Stimulated activated CD8-positive, alpha-beta memory T cell treated with anti-CD3 and anti-CD28 coated beads, Interleukin-2, amount 100 ng/mL, for 48 hours (primary cell): ENCODE measurements around the gene HEMGN.

Source experiments
- DNase-seq, 2 donors: peaks; one replicate each; pipeline ENCODE4 v3.0.0-alpha.2; 2020; ENCODE audit warnings: low read depth in 2 of 2

Gene HEMGN

DNA sequence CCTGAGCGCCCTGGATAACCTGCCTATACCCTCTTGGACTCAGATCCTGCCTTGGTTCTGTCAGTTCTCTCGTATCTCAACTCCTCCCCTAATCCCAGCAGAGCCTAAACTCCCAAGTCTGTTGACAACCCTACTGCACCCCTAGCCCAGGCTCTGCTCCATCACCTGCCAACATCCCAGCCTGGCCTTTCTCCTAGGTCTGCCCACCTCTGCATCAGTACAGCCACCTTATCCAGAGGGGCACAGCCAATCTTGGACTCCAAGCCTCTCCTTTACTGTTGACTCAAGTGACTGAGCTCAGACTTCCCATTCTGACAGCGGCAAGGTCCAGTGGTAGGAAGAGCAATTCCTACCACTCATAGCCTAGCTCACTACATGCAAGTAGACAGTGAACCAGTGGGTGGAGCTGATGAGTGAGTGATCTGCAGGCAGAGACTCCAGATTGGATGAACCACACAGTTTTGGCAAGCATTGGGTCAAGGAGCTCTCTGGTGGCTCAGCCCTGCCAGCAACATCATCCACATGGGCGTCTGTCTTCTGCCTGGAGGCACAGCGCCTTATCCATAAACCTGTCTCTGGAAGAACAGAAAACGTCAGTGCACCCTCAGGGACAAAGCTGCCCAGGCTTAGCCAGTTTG lies 42.2 kb downstream of the HEMGN start:
- DNase-seq: no peak

DNA sequence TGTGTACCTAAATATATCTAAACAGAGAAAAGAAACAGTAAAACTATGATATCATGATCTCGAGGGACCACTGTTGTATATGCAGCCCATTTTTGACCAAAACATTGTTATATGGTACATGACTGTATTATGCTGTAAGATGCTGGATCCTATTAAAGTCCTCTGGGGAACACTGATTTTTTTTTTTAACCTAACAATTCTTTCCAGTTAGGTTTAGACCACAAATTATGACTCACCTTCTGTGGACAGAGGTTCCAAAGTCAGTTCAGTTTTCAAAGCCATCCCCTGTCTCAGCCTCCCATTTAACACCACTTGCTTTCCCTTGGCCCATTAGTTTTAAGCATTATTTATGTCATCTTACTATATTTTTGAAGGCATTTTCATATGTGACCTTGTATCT lies 42.8 kb downstream of the HEMGN start:
- no peak for DNase-seq

DNA sequence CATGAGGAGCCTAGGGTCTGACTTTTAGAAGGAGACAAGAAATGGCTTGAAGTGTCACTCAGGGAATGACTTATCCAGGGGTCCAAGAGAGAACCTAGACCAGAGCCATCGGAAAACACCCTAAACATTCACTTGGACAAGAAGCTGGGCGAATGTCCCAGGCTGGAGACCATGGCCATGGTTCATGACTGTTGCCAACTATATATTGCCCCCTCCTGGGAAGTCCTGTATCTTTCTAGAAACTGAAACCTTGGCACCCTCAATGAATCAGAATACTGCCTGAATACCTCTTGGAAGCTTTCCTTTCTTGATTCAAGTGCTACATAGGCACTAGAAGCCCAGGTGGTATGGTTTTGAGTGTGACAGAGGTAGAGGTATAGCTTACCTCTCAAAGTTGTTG lies 45.6 kb downstream of the HEMGN start:
- DNase-seq: no peak

DNA sequence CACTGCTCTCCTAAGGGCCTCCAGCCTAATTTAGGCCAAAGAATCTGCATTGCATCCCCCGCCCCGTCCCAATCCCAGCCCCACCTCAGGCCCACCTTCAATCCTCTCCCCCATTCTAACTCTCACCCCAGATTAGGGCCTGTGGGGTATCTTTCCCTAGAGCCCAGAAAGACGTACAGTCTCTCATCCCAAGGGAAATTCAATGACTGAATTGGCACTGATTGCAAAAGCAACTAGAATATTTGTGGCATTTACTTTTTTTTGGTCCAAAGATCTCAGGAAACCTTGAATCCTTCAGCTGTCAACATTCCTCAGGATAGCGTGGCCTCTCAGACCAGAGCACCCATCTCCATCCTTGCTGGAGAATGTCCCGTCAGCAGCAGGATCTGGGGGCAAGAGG lies 46.2 kb downstream of the HEMGN start:
- no peak for DNase-seq

DNA sequence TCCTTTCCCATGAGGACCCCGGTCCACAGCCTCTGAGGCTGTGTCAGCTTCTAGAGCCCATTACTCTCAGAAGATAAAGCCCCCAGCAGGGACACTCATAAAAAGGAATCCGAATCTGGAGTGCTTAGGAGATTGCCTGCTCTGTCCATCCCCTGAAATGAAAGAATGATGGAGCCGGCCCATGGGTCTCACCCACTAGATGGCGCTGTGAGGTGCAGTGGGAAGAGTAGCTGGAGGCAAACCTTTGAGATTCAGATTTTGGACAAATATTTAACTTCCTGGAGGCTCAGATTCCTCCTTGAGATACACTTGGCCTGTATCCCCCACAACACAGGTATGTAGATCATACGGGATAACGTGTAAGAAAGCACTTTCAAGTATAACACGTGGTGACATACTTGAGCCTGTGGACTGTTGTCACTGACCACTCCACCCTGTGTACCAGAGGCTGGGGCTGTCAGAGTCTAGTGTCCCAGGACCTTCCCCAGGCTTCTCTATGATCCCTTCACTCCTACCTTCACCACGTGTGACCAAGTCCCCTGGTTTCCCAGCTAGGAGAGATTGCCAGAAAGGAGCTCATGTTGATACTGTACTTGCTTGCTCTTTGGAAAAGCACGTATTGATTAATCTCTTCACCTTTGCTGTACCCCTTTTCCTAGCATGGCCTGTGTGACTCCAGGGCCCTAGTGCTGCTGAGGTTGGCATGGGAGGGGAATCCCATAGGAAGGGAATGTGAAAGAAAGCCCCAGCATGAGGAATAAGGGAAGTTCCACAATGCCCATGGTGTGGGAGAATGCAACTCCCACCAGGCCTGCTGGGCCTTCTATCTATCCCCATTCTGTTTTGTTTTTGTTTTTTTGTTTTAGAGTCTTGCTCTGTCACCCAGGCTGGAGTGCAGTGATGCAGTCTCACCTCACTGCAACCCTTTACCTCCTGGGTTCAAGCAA lies 47.8 kb downstream of the HEMGN start:
- DNase-seq: peak; percentile 43 to 58

DNA sequence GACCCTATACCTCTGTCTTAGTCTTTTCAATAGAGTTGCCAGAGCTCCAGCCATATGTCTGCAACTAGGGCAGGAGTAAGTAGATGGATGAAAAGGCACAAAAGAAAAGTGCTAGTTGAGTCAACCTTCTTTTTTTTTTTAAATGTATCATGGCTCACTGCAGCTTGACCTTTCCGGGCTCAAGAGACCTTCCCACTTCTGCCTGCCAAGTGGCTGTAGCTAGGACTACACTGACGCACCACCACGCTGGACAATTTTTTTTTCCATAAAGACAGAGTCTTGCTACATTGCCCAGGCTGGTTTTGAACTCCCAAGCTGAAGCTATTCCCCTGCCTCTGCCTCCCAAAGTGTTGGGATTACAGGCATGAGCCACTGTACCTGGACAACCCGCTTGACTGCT lies 57.6 kb downstream of the HEMGN start:
- DNase-seq: no peak
